Calu3 (cell line): ENCODE measurements around the gene DNAH9. TPM values are rescaled to one million over a fixed set of nuclear protein-coding genes. Genes with fewer than 3 reads are reported as not detected.

Experiments used
- Bru-seq: library from RNA; stranded (reverse); fragments of 400-500 nt; gene quantifications from one replicate; lab custom pipeline; 2021; lab: Mats Ljungman, UMichigan
- BruChase-seq, 2 experiments: library from RNA; stranded (reverse); fragments of 400-500 nt; gene quantifications; one replicate each; lab custom pipeline; 2021; lab: Mats Ljungman, UMichigan
- BruUV-seq: library from RNA; stranded (reverse); fragments of 400-500 nt; replicated peaks from 2 replicates; lab custom pipeline; 2021; lab: Mats Ljungman, UMichigan
- CTCF ChIA-PET: fragments of 300-600 bp; sonication (Branson Sonifier 250); formaldehyde crosslinking; loops from one replicate; lab custom pipeline; 2022; ENCODE audit warnings: antibody characterized with exemption; lab: Charles Lee
- DNase-seq: peaks from one replicate; pipeline ENCODE4 v3.0.0; 2022
- H3K27ac Mint-ChIP-seq: one replicate; pipeline ENCODE4 v1.8.0; 2022; ENCODE audit warnings: mixed read lengths; ENCODE audit not compliant: unreplicated experiment
- H3K27me3 Mint-ChIP-seq: one replicate; pipeline ENCODE4 v1.8.0; 2022; ENCODE audit warnings: mixed read lengths; ENCODE audit not compliant: unreplicated experiment
- H3K36me3 Mint-ChIP-seq: one replicate; pipeline ENCODE4 v1.8.0; 2022; ENCODE audit warnings: mild to moderate bottlenecking, moderate library complexity, mixed read lengths; ENCODE audit not compliant: insufficient read depth, unreplicated experiment
- H3K4me1 Mint-ChIP-seq: one replicate; pipeline ENCODE4 v1.8.0; 2022; ENCODE audit warnings: mild to moderate bottlenecking, low read depth, mixed read lengths; ENCODE audit not compliant: unreplicated experiment
- H3K4me3 Mint-ChIP-seq: one replicate; pipeline ENCODE4 v1.8.0; 2022; ENCODE audit warnings: mild to moderate bottlenecking, low read depth, moderate library complexity, mixed read lengths; ENCODE audit not compliant: unreplicated experiment
- H3K9me3 Mint-ChIP-seq: one replicate; pipeline ENCODE4 v1.8.0; 2022; ENCODE audit warnings: low read depth, mixed read lengths; ENCODE audit not compliant: unreplicated experiment
- CTCF ChIP-seq: fragments of 200-600 bp; IDR thresholded peaks from one replicate; pipeline ENCODE4 v1.8.0; 2022; ENCODE audit warnings: antibody characterized with exemption; ENCODE audit not compliant: unreplicated experiment
- intact Hi-C: fragments of 100-400 bp; cut with micrococcal nuclease; formaldehyde crosslinking; loops from one replicate; pipeline ENCODE4 v1.10.0; 2022; ENCODE audit not compliant: unreplicated experiment
- long read RNA-seq: library from polyadenylated mRNA; stranded (forward); transcript quantifications from one replicate; pipeline ENCODE4 v2.0.0, GENCODE V29; 2022
- total RNA-seq: library from RNA; stranded (reverse); gene quantifications from 2 replicates; pipeline ENCODE4 v1.2.3, GENCODE V29; 2022

The DNAH9 gene
- 0.19 and 0.64 TPM in 2 replicates for total RNA-seq
- Bru-seq, nascent RNA: percentile 16 among the genes with signal in this experiment
- percentile 14 among the genes with signal in this experiment for BruChase-seq, experiment 1, labeled RNA remaining after a 6-hour chase
- BruChase-seq, experiment 2, labeled RNA remaining after a 2-hour chase: percentile 10 among the genes with signal in this experiment
- long read RNA-seq, partial matches to known transcripts: 0 of 3 reads
- long read RNA-seq, other reads (novel, unspliced or antisense): 3 of 3 reads

- Mint-ChIP-seq H3K4me1 (no peaks in the 10 kb centered on the region), H3K36me3 (no peaks in the 10 kb centered on the region), H3K27ac (peak within 1 kb of the TSS; percentile 45), H3K9me3 (no peaks in the 10 kb centered on the region), H3K4me3 (peak within 1 kb of the TSS; percentile 67), H3K27me3 (no peaks in the 10 kb centered on the region)
- no TSS peak for BruUV-seq
- CTCF ChIA-PET: interaction anchor here (1.1 to 1.7 kb wide), 2 partner anchors 10 to 20 kb away, joined by 3 to 5 read pairs; no protein-coding TSS in a partner anchor
- intact Hi-C loops: no loop called here
- no peak for TF ChIP-seq CTCF
- peak; percentile 93 for DNase-seq
These were observed at the start of gene DNAH9 for GRCh38 chr17:11598274-11599221. Gene DNAH9, plus strand, starts transcription at chr17:11598470. Its CDS starts 29 bp downstream, at chr17:11598499.

- CTCF ChIA-PET: no interaction called here
- DNase-seq: no peak
- H3K27me3 Mint-ChIP-seq: peaks cover 14% of the 10 kb centered on the region
- peaks cover 5% of the 10 kb centered on the region for H3K9me3 Mint-ChIP-seq
- no peak overlapping the region for H3K27ac Mint-ChIP-seq
- BruUV-seq: no TSS peak
- H3K4me1 Mint-ChIP-seq: no peaks in the 10 kb centered on the region
- H3K36me3 Mint-ChIP-seq: no peaks in the 10 kb centered on the region
- TF ChIP-seq CTCF: no peak
- no peak overlapping the region for H3K4me3 Mint-ChIP-seq
- intact Hi-C loops: no loop called here
These were observed 47.8 kb upstream of the DNAH9 start for GRCh38 chr17:11550431-11550830.

GRCh38 chr17:11551442-11551841 lies 46.8 kb upstream of the DNAH9 start:
- no TSS peak for BruUV-seq
- no peaks in the 10 kb centered on the region for H3K4me1 Mint-ChIP-seq
- no peak for DNase-seq
- no peak overlapping the region for H3K4me3 Mint-ChIP-seq
- CTCF ChIA-PET: no interaction called here
- H3K36me3 Mint-ChIP-seq: no peaks in the 10 kb centered on the region
- H3K27me3 Mint-ChIP-seq: peaks cover 14% of the 10 kb centered on the region
- intact Hi-C loops: no loop called here
- TF ChIP-seq CTCF: no peak
- H3K27ac Mint-ChIP-seq: no peak overlapping the region
- peaks cover 5% of the 10 kb centered on the region for H3K9me3 Mint-ChIP-seq

GRCh38 chr17:11553135-11553534 lies 45.1 kb upstream of the DNAH9 start:
- Mint-ChIP-seq H3K4me3 (no peak overlapping the region), H3K4me1 (no peaks in the 10 kb centered on the region), H3K9me3 (peaks cover 5% of the 10 kb centered on the region), H3K27me3 (peaks cover 14% of the 10 kb centered on the region), H3K36me3 (no peaks in the 10 kb centered on the region), H3K27ac (no peak overlapping the region)
- no peak for DNase-seq
- TF ChIP-seq CTCF: no peak
- intact Hi-C loops: no loop called here
- no TSS peak for BruUV-seq
- CTCF ChIA-PET: no interaction called here
